Activated naive CD4-positive, alpha-beta T cell treated with anti-CD3 and anti-CD28 coated beads, Interleukin-2, amount 50 U/mL, for 16 hours (primary cell): ENCODE measurements around the gene SIRT7.

Source experiments
- DNase-seq: peaks from one replicate; pipeline ENCODE4 v3.0.0-alpha.2; 2020

SIRT7 gene

GRCh38 chr17:81884520-81884919 lies 33.5 kb downstream of the SIRT7 start:
- DNase-seq = no peak

GRCh38 chr17:81879121-81879520 lies 38.9 kb downstream of the SIRT7 start:
- no peak for DNase-seq

- no peak for DNase-seq
These were observed 39.7 kb downstream of the SIRT7 start for GRCh38 chr17:81878294-81878693.

- DNase-seq = no peak
These were observed 40.4 kb downstream of the SIRT7 start for GRCh38 chr17:81877569-81877968.

- DNase-seq = peak; percentile 96
These were observed 46.4 kb downstream of the SIRT7 start for GRCh38 chr17:81871387-81872230.

- no peak for DNase-seq
These were observed 47.0 kb downstream of the SIRT7 start, which contains the start of gene ARHGDIA for GRCh38 chr17:81870981-81871386. TSS of gene ARHGDIA (minus strand) at chr17:81871337. CDS start at chr17:81869930, 1,407 bp downstream.

- peak; percentile 45 for DNase-seq
These were observed 47.6 kb downstream of the SIRT7 start for GRCh38 chr17:81870131-81870980.

GRCh38 chr17:81869221-81870130 lies 48.5 kb downstream of the SIRT7 start:
- DNase-seq = peak; percentile 45

- no peak for DNase-seq
These were observed 49.2 kb downstream of the SIRT7 start for GRCh38 chr17:81868674-81869220.

- no peak for DNase-seq
These were observed 49.8 kb downstream of the SIRT7 start for GRCh38 chr17:81867991-81868673.

- DNase-seq = no peak
These were observed 50.6 kb downstream of the SIRT7 start for GRCh38 chr17:81867170-81867990.

- DNase-seq = no peak
These were observed 51.4 kb downstream of the SIRT7 start for GRCh38 chr17:81866440-81867169.

GRCh38 chr17:81865733-81866439 lies 52.1 kb downstream of the SIRT7 start:
- DNase-seq = no peak

- DNase-seq = no peak
These were observed 52.6 kb downstream of the SIRT7 start for GRCh38 chr17:81865358-81865732.

GRCh38 chr17:81863833-81864768 lies 53.9 kb downstream of the SIRT7 start:
- no peak for DNase-seq

GRCh38 chr17:81863123-81863675 lies 54.8 kb downstream of the SIRT7 start:
- no peak for DNase-seq
